ENCODE measurements around the gene CD226.
"Not testable (repeated sequence)": the region's sequence is repeated elsewhere in the genome, so short reads cannot be mapped to it uniquely, and the experiment has no call there.

Gene CD226

DNA sequence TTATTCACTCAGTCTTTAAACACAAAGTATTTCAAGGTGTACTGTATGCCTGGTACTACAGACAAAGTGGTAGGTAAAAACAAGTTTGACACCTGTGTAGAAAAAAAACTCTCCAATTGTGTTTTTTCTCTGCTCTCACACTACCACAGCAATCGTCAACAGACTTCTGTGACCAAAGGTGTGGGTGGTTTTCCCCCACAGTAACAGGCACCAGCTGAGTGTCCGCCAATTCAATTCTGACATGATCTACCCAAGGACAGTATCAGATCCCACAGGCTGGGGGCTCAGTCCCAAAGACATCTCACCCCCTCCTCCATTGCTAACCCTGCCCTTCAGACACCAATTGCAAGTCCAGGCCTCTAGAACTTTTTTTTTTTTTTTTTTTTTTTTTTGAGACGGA, 71.2 kb downstream of the CD226 start:
- no peak for DNase-seq (ENCODE audit: low read depth in 2 of 2, low spot score in 1 of 2)

DNA sequence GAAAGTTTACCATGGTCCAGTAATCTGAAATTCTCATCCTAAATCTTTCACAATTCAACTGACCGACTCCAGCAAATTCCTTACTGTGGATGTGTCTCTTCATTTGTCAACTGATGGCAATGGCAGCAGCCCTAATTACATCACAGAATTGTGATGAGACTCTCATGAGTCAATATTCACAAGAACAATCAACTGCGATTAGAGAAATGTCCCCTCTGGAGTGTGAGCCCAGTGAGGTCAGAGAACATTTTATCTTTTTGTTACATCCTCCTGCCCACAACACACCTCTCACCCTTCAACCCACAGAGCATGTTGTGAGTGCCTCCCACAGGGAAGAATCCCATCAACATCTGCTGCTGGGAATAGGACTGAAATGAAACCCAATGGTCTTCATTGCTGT, 73.6 kb downstream of the CD226 start:
- DNase-seq (ENCODE audit: low read depth in 2 of 2, low spot score in 1 of 2) = no peak

DNA sequence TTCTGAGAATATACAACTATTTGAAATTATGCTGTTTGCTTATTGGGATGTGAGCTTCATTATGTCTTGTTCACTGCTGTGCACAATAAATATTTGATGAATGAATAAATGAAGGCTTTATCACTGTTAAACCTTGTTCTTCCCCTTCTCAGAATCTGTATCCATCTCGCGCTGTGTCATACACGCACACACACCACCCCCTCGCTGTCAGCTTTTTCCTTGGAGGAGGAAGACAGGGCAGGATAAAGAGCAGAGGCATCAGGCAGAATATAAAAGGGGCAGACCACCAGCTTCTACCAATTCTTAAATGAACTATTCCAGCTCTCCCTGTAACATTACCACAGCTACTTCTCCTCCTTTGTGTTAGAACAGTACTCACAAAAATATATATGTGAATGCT, 75.0 kb downstream of the CD226 start:
- no peak for DNase-seq (ENCODE audit: low read depth in 2 of 2, low spot score in 1 of 2)

DNA sequence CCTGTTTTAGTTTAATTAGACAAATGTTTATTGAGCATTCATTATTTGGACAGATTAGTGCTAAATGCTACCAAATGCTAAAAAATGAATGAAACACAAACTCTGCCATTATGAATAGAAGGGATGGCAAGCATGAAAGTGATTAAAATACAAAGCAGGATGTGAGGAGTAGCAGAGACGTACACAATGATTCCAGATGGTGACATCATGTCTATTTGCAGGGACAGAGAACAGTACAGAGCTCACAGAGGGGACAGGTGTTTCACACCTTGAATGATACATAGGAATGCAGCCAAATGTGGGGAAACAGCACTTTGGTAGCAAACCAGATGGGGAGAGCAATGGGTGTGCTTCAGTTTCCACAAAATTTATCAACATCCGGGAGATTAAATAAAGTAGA, 76.3 kb downstream of the CD226 start:
- DNase-seq (ENCODE audit: low read depth in 2 of 2, low spot score in 1 of 2) = no peak

DNA sequence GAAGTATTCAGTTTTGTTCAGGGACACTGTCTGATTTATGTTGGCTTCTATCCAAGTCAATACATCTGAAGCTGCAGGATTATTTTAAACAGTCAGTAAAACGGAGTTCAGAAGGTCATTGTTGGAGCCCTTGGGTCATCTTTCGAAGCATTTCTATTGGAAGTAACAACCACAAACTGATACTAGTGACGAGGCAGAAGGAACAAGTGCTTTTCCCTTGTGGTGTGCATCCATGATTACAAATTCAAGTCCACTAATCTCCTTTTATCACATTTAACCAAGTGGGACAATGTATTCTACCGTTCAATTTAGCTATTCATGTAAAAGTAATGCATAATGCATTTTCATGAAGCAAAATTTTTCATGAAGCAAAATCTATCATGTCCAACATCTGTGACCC, 76.9 kb downstream of the CD226 start:
- no peak for DNase-seq (ENCODE audit: low read depth in 2 of 2, low spot score in 1 of 2)

DNA sequence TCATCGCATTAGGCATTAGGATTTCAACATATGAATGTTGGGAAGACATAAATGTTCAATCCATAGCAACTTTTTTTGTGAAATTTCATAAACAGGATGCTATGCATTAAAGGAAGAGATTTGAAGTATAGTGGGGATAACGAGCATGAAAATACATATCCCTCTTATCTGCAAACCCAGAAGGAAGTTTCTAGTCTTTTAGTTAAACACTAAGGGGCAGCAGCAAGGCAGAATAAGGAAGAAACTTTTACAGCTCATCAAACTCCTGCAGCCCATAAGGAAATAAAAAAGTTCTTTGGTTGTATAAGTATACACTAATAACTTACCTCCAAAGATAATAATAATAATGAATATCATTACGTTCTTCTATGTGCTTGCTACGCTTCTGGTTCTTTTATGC, 81.5 kb downstream of the CD226 start:
- DNase-seq (ENCODE audit: low read depth in 2 of 2, low spot score in 1 of 2) = no peak

DNA sequence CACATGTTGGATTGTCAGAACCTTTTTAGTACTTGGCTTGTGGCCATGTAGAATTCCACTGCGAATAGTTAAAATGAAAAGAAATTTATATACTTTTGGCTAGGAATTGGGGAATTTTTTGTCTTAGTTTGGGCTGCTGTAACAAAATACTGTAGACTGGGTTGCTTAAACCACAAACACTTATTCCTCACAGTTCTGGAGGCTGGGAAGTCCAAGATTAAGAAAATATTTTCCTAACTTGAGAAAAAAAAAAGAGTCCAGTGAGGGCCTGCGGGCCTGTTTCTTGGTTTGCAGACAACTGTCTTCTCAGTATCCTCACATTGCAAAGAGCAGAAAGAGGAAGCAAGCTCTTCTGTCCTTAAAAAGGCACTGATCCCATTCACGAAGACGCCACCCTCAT, 81.9 kb downstream of the CD226 start:
- DNase-seq (ENCODE audit: low read depth in 2 of 2, low spot score in 1 of 2) = no peak

DNA sequence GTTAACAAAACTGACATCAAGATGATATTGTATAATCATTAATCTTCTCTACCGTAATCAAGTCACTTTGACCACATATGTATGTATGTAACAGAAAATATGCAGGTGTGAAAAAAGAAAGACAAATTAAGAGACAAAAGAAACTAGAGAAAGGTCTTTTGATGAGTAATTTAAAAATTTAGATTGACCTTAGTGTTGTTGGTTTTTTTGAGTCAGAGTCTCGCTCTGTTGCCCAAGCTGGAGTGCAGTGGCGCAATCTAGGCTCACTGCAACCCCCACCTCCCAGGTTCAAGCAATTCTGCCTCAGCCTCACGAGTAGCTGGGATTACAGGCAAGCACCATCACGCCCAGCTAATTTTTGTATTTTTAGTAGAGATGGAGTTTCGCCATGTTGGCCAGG, 82.9 kb downstream of the CD226 start:
- DNase-seq (ENCODE audit: low read depth in 2 of 2, low spot score in 1 of 2) = not testable (repeated sequence)

DNA sequence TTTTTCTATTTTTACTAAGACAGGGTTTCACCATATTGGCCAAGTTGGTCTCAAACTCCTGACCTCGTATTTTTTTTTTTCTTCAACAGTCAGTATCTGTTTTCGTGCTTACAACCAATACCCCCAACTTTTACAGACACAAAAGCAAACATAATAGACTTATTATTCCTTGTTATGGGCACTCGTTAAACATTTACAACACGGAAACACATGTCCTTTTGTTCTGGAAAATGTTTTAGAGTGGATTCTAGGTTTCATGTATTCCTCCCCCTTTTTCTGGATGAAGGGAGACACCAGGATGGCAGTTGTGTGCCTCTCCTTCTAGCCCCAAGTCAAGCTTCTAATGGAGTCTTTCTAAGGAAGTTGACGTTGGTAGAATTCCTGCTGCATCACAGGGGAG, 88.8 kb downstream of the CD226 start:
- DNase-seq (ENCODE audit: low read depth in 2 of 2, low spot score in 1 of 2) = no peak

DNA sequence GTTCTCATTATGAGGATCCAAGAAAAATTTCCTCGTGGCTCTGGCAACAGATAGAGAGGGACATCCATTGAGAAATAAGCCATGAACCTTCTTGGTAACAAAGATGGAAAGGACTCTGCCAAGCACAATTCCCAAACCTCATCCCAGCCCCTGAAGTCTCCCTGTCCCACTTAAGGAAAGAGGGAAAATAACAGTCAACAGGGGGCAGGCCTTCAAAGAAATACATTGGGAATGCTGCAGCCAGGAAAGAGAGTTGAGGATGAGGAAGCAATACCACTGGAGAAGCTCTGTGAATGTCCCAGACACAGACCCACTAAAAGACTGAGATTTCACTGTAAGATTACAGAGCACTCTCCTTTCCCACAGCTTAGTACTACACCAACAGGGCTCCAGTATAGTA, 93.2 kb downstream of the CD226 start:
- DNase-seq (ENCODE audit: low read depth in 2 of 2, low spot score in 1 of 2) = no peak

DNA sequence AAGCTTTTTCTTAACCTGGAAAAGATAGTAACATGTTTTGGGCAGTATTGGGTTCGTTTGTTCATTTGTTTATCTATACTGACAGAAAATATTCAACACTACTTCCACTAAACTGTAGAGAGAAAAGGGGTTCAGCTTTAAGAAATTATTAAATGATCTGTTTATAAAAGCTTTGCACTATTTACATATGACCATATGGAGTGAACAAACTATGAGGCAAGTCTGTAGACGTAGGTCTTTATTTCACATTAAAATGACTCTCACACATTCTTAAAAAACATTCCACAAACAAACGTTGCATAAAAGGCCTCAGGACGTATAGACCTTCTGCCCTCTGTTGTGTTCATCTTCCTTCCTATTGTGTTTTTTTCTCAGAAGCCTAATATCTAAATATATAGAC, 94.6 kb downstream of the CD226 start:
- no peak for DNase-seq (ENCODE audit: low read depth in 2 of 2, low spot score in 1 of 2)

DNA sequence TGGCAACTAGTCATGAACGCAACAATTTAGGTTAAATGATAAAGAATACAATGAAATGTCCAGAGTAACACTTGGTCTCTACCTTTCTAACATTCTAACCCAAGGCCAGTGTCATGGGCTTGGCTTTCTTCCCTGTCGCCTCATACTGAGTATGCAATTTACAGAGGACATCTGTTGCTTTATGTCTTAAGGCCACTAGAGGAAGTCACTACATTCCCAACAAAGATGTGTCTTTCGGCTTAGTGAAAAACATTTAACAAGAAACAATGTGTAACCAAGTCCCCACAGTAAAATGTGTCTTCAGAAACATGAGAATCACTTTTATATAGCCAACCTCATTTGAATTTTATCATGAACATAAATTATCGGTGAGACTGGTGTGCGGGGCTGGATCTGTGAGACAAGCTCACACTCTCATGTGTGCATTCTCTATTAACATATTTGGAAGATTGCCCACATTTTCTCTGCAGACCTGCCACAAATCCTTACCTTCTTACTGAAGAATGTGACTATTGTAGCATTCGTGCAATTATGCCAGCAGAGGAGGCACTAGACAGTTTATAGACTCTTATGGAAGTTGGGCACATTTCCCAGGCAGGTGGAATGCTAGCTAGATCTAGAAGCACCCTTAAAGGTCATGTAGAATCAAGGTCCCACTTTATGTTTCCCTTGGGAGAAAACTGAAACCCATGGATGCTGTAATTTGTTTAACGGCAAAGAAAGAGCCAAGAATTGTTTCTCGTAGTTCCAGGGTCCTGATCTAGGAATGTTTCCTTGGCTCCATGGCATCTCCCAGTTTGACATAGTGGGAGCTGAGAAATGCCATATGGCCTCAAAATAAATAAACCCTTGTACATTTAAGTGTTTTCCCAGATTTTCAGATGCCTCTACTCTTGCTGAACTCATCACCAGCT, 101.8 kb downstream of the CD226 start:
- no peak for DNase-seq (ENCODE audit: low read depth in 2 of 2, low spot score in 1 of 2)

DNA sequence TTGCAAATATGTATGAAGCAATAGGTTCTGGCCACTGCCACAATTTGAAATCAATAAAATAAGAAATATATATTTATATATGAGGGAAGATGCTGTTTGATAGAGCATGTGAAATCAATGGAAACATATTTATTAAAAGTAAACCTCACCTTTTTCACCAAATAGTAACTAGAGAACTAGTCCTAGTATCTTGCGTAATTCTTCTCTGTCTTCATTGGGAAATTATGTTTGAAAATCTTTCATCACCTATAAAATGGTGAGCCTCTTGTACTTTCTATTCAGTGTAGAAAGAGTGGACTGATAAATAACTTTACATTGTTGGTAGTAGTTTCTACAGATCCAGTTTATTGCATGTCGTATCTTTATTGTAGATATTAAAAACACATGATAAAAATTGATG, 103.0 kb downstream of the CD226 start:
- no peak for DNase-seq (ENCODE audit: low read depth in 2 of 2, low spot score in 1 of 2)

DNA sequence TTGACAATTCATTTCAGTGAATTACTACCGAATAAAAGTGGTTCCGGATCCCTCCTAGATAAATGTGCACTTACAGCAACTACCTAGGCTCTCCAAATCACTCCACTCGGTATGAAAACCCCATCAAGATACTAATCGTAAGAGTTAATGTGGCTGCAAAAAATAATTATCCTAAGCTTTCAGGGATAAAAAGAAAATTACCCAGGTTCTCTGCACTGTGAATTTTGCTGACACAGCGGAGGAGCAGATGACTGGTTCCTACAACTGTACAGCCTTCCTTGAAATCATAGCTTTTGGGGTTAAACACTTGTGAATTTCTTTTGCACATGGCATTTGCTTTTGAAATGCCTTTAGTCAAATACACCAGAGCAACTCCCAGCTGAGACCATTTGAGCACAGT, 104.7 kb downstream of the CD226 start:
- DNase-seq (ENCODE audit: low read depth in 2 of 2, low spot score in 1 of 2) = no peak

DNA sequence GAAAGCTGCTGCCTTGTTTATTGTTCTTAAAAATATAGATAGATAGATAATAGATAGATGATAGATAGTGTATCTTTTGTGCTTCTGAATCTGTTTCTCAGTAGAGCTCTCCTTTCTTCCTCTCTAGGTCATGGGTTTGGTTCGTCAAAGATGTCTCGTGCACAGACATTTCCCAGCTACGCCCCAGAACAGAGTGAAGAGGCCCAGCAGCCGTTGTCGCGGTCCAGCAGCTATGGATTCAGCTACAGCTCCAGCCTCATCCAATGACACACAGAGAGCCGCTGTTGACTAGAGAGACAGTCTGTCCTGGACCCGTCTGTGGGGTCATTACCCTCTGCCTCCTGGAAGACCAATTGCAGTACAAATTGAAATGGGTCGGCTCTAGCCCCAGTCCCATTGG, 106.6 kb downstream of the CD226 start:
- no peak for DNase-seq (ENCODE audit: low read depth in 2 of 2, low spot score in 1 of 2)

DNA sequence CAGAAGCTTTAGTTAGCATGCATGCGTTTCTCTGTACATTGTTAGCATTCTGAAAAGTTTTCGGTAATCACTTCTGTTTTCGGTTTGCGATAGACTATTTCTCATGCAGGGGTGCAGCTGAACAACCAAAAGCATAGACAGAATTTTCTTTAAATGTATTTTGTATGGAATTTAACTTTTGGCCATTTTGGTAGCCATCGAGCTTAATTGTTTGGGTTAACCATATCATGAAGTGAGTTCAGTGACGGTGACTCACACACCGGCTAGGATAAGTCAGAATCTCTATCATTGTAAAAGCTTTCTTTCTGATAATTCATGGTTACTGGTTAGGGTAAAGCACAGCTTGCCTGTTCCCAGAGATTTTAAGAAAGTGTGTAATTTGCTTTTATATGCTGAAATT, 107.2 kb downstream of the CD226 start:
- no peak for DNase-seq (ENCODE audit: low read depth in 2 of 2, low spot score in 1 of 2)

DNA sequence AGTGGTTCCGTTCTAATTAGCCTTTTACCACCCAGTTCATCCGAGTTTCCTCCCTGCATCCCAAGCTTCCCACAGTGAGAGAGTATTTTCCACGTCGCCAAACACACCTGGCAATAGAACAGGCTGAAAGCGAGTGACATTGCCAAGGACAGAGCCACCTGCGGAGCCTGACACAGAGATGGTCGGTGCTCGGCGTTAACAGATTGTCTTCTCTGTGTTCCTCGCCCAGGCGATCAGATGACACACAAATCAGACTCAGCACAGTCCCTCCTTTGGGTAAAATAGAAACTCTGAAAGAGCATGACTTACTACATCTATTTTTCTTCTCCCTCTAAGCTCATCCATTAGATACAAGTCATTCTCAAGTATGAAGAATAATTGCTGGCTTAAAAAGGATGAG, 107.7 kb downstream of the CD226 start:
- DNase-seq (ENCODE audit: low read depth in 2 of 2, low spot score in 1 of 2) = no peak

DNA sequence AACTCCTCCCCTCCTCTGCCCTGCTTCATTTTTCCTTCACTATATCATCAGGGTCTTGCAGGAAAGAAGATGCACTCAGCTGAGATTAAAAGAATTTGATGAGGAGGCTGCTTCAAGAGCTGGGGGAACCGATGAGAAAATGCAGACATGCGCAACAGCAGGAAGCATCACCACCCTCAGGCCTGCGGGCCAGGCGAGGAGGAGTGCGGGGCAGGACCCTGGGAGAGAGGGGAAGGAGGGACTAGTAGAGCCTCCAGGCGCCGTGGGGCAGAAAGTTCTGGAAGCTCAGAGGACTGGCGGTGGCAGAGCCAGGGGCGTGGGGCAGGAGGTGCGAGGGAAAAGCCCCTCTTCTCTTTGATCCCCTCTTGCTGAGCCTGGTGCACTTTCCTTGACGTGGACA, 108.2 kb downstream of the CD226 start:
- no peak for DNase-seq (ENCODE audit: low read depth in 2 of 2, low spot score in 1 of 2)

DNA sequence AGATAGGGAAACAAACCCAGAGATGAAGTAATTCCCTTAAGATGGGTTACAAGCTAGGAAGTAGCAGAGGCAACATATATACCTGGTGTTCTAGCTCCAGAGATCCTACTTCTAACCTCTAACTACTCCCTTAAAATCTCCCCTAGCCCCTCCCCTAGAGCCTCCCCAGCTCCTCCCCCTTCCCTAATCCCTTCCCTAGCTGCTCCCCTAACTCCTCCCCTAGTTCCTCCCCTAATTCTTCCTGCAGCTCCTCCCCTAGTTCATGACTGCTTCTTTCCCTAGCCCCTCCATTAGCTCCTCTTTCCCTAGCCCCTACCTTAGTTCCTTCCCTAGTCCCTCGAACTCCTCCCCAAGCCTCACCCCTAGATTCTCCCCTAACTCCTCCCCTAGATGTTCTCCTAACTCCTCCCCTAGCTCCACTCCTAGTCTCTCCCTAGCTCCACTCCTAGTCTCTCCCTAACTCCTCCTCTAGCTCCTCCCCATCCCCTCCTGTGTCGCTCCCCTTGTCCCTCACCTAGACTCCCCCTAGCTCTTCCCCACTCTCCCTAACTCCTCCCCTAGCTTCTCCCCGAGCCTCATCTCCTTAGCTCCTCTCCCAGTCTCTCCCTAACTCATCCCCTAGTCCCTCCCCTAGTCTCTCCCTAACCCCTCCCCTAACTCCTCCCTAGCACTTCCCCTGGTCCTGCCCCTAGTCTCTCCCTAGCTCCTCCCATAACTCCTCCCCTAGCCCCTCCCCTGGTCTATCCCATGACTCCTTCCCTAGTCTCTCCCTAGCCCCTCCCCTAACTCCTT, 108.9 kb downstream of the CD226 start:
- no peak for DNase-seq (ENCODE audit: low read depth in 2 of 2, low spot score in 1 of 2)

DNA sequence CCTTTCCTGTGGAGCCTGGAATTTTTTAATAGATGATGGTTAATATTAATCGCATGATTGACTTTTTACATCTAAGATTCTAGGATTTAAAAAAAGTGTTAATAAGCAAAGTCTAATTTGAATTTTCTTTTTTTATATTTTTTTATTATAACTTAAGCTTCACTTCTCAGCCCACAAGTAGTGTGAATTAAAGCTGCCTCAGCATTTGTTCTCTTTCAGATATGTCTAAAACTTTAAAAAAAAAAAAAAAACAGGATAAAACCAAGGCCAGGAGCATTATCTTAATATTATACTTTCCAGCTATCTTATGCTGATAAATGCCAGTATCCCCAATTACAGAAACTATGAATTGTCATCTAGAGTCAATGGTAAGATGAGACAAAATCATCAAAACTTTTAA, 109.7 kb downstream of the CD226 start:
- no peak for DNase-seq (ENCODE audit: low read depth in 2 of 2, low spot score in 1 of 2)

DNA sequence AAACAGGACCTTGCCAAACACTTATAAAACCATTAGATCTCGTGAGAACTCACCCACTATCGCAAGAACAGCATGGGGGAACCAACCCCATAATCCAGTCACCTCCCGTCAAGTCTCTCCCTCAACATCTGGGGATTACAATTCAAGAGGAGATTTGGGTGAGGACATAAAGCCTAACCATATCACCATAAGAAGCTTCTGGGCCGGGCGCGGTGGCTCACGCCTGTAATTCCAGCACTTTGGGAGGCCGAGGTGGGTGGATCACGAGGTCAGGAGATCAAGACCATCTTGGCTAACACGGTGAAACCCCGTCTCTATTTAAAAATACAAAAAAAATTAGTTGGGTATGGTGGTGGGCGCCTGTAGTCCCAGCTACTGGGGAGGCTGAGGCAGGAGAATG, 112.7 kb downstream of the CD226 start:
- DNase-seq (ENCODE audit: low read depth in 2 of 2, low spot score in 1 of 2) = not testable (repeated sequence)

DNA sequence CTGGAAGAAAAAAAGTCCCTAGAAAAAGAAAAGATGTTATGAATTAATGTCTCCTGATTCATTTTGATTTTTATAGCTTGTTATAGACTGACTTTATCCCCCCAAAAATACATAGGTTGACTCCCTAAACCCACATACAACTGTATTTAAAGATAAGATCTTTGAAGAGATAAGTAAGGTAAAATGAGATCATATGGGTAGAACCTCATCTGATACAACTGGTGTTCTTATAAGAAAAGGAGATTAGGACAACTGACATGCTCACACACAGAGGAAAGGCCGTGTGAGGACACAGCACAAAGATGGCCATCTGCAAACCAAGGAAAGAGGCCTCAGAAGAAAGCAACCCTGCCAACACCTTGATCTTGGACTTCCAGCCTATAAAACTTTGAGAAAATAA, 117.5 kb downstream of the CD226 start:
- DNase-seq (ENCODE audit: low read depth in 2 of 2, low spot score in 1 of 2) = no peak

DNA sequence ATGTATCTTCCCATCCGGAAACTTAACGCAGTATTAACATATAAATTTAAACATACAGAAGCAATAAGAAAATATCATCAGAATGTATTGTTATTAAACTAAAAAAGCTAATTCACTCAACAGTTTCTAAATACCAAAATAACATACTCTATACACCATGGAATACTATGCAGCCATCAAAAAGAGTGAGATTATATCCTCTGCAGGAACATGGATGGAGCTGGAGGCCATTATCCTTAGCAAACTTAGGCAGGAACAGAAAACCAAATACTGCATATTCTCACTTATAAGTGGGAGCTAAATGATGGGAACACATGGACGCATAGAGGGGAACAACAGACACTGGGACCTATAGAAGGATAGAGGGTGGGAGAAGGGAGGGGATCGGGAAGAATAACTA, 127.1 kb downstream of the CD226 start:
- DNase-seq (ENCODE audit: low read depth in 2 of 2, low spot score in 1 of 2) = no peak

Measured in stimulated activated CD8-positive, alpha-beta memory T cell treated with anti-CD3 and anti-CD28 coated beads, Interleukin-4, amount 100 ng/mL, for 1 hour (primary cell).